Thyroid gland (tissue), 4 donors: ENCODE results near the gene IL18RAP.

Experiments used
- POLR2A ChIP-seq, 2 donors: fragments of 450-650 bp; IDR thresholded peaks; one replicate each; pipeline ENCODE4 v1.6.1; 2017; ENCODE audit warnings: antibody characterized with exemption in 2 of 2, mild to moderate bottlenecking in 2 of 2, moderate library complexity in 1 of 2
- TF ChIP-seq, protein P1 (sequence below), 6 experiments: fragments of 200-600 bp in 3 of 6; fragments of 450-650 bp in 3 of 6; sonication (generic) in 3 of 6; IDR thresholded peaks; one replicate each; pipeline ENCODE4 v1.5.1; 2016 to 2019; ENCODE audit warnings: antibody characterized with exemption in 6 of 6, mild to moderate bottlenecking in 2 of 6, inconsistent platforms in 1 of 6, moderate library complexity in 1 of 6

GRCh38 chr2:102387763-102388546 lies 35.0 kb upstream of the IL18RAP start:
- TF ChIP-seq, protein P1, sequence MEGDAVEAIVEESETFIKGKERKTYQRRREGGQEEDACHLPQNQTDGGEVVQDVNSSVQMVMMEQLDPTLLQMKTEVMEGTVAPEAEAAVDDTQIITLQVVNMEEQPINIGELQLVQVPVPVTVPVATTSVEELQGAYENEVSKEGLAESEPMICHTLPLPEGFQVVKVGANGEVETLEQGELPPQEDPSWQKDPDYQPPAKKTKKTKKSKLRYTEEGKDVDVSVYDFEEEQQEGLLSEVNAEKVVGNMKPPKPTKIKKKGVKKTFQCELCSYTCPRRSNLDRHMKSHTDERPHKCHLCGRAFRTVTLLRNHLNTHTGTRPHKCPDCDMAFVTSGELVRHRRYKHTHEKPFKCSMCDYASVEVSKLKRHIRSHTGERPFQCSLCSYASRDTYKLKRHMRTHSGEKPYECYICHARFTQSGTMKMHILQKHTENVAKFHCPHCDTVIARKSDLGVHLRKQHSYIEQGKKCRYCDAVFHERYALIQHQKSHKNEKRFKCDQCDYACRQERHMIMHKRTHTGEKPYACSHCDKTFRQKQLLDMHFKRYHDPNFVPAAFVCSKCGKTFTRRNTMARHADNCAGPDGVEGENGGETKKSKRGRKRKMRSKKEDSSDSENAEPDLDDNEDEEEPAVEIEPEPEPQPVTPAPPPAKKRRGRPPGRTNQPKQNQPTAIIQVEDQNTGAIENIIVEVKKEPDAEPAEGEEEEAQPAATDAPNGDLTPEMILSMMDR (IDR thresholded peaks at IDR 0.05), result no peak
- TF ChIP-seq POLR2A (IDR thresholded peaks at IDR 0.05), result no peak
